DND-41 (cell line): Measurements from ENCODE around the gene FAM222B.

ENCODE experiments used
- EZH2 ChIP-seq: IDR thresholded peaks from 3 replicates; pipeline ENCODE4 v1.6.1; 2012; ENCODE audit warnings: borderline replicate concordance, low read depth, mild to moderate bottlenecking, moderate library complexity, low read length, inconsistent platforms; ENCODE audit not compliant: severe bottlenecking
- TF ChIP-seq, protein P1 (sequence below): IDR thresholded peaks from 2 replicates; pipeline ENCODE4 v1.5.1; 2012; ENCODE audit warnings: borderline replicate concordance, low read length, moderate library complexity, mild to moderate bottlenecking; ENCODE audit not compliant: poor library complexity, severe bottlenecking; ENCODE audit errors: extremely low read depth

DNA sequence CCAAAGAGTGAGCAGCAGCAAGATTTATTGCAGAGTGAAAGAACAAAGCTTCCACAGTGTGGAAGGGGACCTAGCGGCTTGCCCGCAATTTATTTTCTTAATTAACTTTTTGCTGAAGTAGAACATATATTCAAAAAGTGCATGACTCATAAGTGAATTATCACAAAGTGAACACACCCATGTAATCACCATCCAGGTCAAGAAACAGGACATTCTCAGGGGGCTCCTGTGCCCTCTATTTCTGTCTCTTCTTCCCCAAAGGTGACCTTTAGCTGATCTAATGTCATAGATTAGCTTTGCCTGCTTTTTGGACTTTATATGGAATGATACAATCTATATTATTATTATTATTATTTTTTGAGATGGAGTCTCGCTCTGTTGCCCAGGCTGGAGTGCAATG, 32.2 kb upstream of the FAM222B start:
- TF ChIP-seq, protein P1, sequence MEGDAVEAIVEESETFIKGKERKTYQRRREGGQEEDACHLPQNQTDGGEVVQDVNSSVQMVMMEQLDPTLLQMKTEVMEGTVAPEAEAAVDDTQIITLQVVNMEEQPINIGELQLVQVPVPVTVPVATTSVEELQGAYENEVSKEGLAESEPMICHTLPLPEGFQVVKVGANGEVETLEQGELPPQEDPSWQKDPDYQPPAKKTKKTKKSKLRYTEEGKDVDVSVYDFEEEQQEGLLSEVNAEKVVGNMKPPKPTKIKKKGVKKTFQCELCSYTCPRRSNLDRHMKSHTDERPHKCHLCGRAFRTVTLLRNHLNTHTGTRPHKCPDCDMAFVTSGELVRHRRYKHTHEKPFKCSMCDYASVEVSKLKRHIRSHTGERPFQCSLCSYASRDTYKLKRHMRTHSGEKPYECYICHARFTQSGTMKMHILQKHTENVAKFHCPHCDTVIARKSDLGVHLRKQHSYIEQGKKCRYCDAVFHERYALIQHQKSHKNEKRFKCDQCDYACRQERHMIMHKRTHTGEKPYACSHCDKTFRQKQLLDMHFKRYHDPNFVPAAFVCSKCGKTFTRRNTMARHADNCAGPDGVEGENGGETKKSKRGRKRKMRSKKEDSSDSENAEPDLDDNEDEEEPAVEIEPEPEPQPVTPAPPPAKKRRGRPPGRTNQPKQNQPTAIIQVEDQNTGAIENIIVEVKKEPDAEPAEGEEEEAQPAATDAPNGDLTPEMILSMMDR, result no peak
- TF ChIP-seq EZH2, result no peak
